Smooth muscle cell (in vitro differentiated cells): ENCODE data around the gene PLXNA1. TPM values are rescaled to one million over a fixed set of nuclear protein-coding genes. Genes with fewer than 3 reads are reported as not detected.

Experiments used
- DNase-seq: peaks from one replicate; lab custom pipeline; 2025; ENCODE audit not compliant: unreplicated experiment; lab: John Stamatoyannopoulos, UW
- H2AFZ ChIP-seq: fragments of 200-600 bp; sonication (generic); 2 replicates; pipeline ENCODE4 v1.6.0; 2016; ENCODE audit warnings: antibody characterized with exemption, low read depth, mild to moderate bottlenecking
- H3F3A ChIP-seq: fragments of 200-600 bp; sonication (generic); 2 replicates; pipeline ENCODE4 v1.6.0; 2017; ENCODE audit warnings: antibody characterized with exemption, low read depth
- H3K27ac ChIP-seq: fragments of 200-600 bp; sonication (generic); 2 replicates; pipeline ENCODE4 v1.5.1; 2016; ENCODE audit warnings: low read depth, mild to moderate bottlenecking
- H3K27me3 ChIP-seq: fragments of 200-600 bp; sonication (generic); 2 replicates; pipeline ENCODE4 v1.6.1; 2016; ENCODE audit warnings: low read depth, mild to moderate bottlenecking
- H3K36me3 ChIP-seq: fragments of 200-600 bp; sonication (generic); 2 replicates; pipeline ENCODE4 v1.5.1; 2016; ENCODE audit warnings: low read depth
- H3K4me1 ChIP-seq: fragments of 200-600 bp; sonication (generic); 2 replicates; pipeline ENCODE4 v1.5.1; 2016; ENCODE audit warnings: low read depth
- H3K4me2 ChIP-seq: fragments of 200-600 bp; sonication (generic); 2 replicates; pipeline ENCODE4 v1.6.0; 2016; ENCODE audit warnings: mild to moderate bottlenecking
- H3K4me3 ChIP-seq: fragments of 200-600 bp; sonication (generic); 2 replicates; pipeline ENCODE4 v1.5.1; 2016; ENCODE audit warnings: mild to moderate bottlenecking
- H3K79me2 ChIP-seq: fragments of 200-600 bp; sonication (generic); 2 replicates; pipeline ENCODE4 v1.6.0; 2016; ENCODE audit warnings: low read depth, mild to moderate bottlenecking
- H3K9ac ChIP-seq: fragments of 200-600 bp; sonication (generic); 2 replicates; pipeline ENCODE4 v1.6.0; 2016; ENCODE audit warnings: low read depth
- H3K9me3 ChIP-seq: fragments of 200-600 bp; sonication (generic); replicated peaks from 2 replicates; pipeline ENCODE4 v1.5.1; 2016; ENCODE audit warnings: low read depth
- H4K20me1 ChIP-seq: fragments of 200-600 bp; sonication (generic); 2 replicates; pipeline ENCODE4 v1.6.0; 2016; ENCODE audit warnings: low read depth
- WGBS: methylation state at CpG from one replicate; pipeline ENCODE4 v1.1.7; 2016; ENCODE audit warnings: low lambda C conversion rate; 5-methylcytosine and 5-hydroxymethylcytosine counted together
- polyA plus RNA-seq: library from polyadenylated mRNA; unstranded; fragments of >200 nt; fragmentation: Nextera tagmentation; extraction: Ambion mirVana; gene quantifications from 2 replicates; pipeline ENCODE4 v1.2.1, GENCODE V29; 2016
- total RNA-seq: library from RNA; depleted of rRNA; stranded (reverse); fragments of >200 nt; gene quantifications from 2 replicates; pipeline ENCODE4 v1.2.3, GENCODE V29; 2014
- TF ChIP-seq, protein P1 (sequence below): fragments of 200-600 bp; sonication (generic); IDR thresholded peaks from 2 replicates; pipeline ENCODE4 v1.5.1; 2017; ENCODE audit warnings: borderline replicate concordance, mild to moderate bottlenecking, antibody characterized with exemption; ENCODE audit not compliant: insufficient read depth, poor library complexity, severe bottlenecking

PLXNA1 gene
- total and polyA plus RNA-seq, 2 experiments from 2014 or later, result 37.9 to 50.8 TPM

DNA sequence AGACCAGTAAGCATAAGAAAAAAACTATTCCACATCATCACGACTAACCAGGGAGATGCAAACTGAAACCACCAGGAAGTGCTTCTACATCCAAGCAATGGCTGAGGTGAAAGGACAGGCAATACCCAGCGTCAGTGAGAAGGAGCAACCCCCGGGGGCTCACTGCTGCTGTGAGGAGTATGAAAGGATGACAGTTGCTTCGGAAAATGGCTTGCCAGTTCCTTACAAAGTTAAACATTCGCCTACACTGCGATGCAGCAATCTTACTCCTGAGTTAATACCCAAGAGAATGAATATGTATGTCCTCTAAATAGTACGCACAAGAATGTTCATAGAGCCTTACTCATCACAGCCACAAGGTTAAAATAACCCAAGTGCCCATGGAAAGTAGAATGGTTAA is 13.3 kb upstream of the PLXNA1 start:
- Histone ChIP-seq H3K4me2 (peak overlapping the region; percentile 69), H3K9ac (no peak overlapping the region), H3K27ac (peak overlapping the region; percentile 44), H3K36me3 (no peaks in the 10 kb centered on the region), H3K79me2 (no peaks in the 10 kb centered on the region), H3K4me3 (no peak overlapping the region), H3K4me1 (peaks cover 14% of the 10 kb centered on the region), H3F3A (no peaks in the 10 kb centered on the region), H3K27me3 (no peaks in the 10 kb centered on the region), H3K9me3 (no peaks in the 10 kb centered on the region), H4K20me1 (no peaks in the 10 kb centered on the region), H2AFZ (no peak overlapping the region)
- TF ChIP-seq, protein P1, sequence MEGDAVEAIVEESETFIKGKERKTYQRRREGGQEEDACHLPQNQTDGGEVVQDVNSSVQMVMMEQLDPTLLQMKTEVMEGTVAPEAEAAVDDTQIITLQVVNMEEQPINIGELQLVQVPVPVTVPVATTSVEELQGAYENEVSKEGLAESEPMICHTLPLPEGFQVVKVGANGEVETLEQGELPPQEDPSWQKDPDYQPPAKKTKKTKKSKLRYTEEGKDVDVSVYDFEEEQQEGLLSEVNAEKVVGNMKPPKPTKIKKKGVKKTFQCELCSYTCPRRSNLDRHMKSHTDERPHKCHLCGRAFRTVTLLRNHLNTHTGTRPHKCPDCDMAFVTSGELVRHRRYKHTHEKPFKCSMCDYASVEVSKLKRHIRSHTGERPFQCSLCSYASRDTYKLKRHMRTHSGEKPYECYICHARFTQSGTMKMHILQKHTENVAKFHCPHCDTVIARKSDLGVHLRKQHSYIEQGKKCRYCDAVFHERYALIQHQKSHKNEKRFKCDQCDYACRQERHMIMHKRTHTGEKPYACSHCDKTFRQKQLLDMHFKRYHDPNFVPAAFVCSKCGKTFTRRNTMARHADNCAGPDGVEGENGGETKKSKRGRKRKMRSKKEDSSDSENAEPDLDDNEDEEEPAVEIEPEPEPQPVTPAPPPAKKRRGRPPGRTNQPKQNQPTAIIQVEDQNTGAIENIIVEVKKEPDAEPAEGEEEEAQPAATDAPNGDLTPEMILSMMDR, result no peak
- WGBS, result 37% methylated on average over 7 of the region's 7 CpGs
- no peak for DNase-seq

GRCh38 chr3:126970101-126970500 is 12.8 kb upstream of the PLXNA1 start:
- Histone ChIP-seq H3K4me3 (no peak overlapping the region), H3K4me1 (peaks cover 14% of the 10 kb centered on the region), H3K79me2 (no peaks in the 10 kb centered on the region), H3K4me2 (peak overlapping the region; percentile 69), H3K36me3 (no peaks in the 10 kb centered on the region), H3K27me3 (no peaks in the 10 kb centered on the region), H3K27ac (peak overlapping the region; percentile 44), H2AFZ (no peak overlapping the region), H3F3A (no peaks in the 10 kb centered on the region), H3K9ac (no peak overlapping the region), H3K9me3 (peaks cover 5% of the 10 kb centered on the region), H4K20me1 (no peaks in the 10 kb centered on the region)
- TF ChIP-seq, protein P1, result no peak
- DNase-seq, result no peak
- WGBS, result 76% methylated on average over 5 of the region's 5 CpGs

GRCh38 chr3:126970921-126971320 is 12.0 kb upstream of the PLXNA1 start:
- H3F3A ChIP-seq, result no peaks in the 10 kb centered on the region
- H3K27ac ChIP-seq, result no peak overlapping the region
- TF ChIP-seq, protein P1, result no peak
- H3K27me3 ChIP-seq, result no peaks in the 10 kb centered on the region
- H2AFZ ChIP-seq, result no peak overlapping the region
- no peak overlapping the region for H3K4me3 ChIP-seq
- no peaks in the 10 kb centered on the region for H3K79me2 ChIP-seq
- H4K20me1 ChIP-seq, result no peaks in the 10 kb centered on the region
- H3K4me1 ChIP-seq, result peaks cover 14% of the 10 kb centered on the region
- 94% methylated on average over 5 of the region's 5 CpGs for WGBS
- H3K36me3 ChIP-seq, result no peaks in the 10 kb centered on the region
- no peak overlapping the region for H3K9ac ChIP-seq
- no peak for DNase-seq
- no peak overlapping the region for H3K4me2 ChIP-seq
- peaks cover 5% of the 10 kb centered on the region for H3K9me3 ChIP-seq

DNA sequence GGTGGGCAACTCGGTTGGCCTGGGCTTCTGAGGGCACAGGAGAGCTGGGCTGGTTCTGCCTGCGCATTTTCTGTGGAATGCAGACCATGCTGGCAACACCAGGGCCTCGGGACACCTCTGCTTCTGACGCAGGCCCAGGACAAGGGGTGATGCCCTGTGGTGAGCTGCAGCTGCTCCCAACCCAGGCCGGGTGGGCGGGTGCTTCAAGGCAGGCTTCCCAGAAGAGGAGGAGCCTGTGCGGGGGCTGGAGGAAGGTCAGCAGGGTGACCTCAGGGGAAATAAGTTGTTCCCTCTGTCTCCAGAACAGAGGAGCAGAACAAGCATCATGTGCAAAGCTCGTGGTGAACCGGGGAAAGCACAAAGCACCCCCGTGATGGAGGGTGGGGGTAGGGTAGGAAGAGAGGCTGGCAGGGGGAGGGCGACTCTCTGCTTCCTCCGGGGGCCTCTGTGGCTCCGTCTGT is 11.0 kb upstream of the PLXNA1 start:
- H3K4me2 ChIP-seq, result no peak overlapping the region

More for the DNA sequence above, 11.0 kb upstream of the PLXNA1 start:
- peaks cover 5% of the 10 kb centered on the region for H3K9me3 ChIP-seq
- H3K27me3 ChIP-seq, result no peaks in the 10 kb centered on the region
- H3F3A ChIP-seq, result no peaks in the 10 kb centered on the region
- H4K20me1 ChIP-seq, result no peaks in the 10 kb centered on the region
- no peaks in the 10 kb centered on the region for H3K36me3 ChIP-seq
- H3K4me1 ChIP-seq, result peaks cover 14% of the 10 kb centered on the region
- H3K9ac ChIP-seq, result no peak overlapping the region
- no peak overlapping the region for H2AFZ ChIP-seq
- no peak overlapping the region for H3K4me3 ChIP-seq
- TF ChIP-seq, protein P1, result no peak
- no peak overlapping the region for H3K27ac ChIP-seq
- DNase-seq, result no peak
- H3K79me2 ChIP-seq, result no peaks in the 10 kb centered on the region
- WGBS, result 51% methylated on average over 10 of the region's 13 CpGs
